Activated T-cell treated with anti-CD3 and anti-CD28 coated beads, Interleukin-2, amount 50 U/mL, for 48 hours (primary cell): ENCODE results near the gene MLIP.
"Not testable (repeated sequence)": the region's sequence is repeated elsewhere in the genome, so short reads cannot be mapped to it uniquely, and the experiment has no call there.

ENCODE experiments used
- DNase-seq, 2 experiments: peaks; one replicate each; pipeline ENCODE4 v3.0.0-alpha.2; 2020

The MLIP gene, protein sequence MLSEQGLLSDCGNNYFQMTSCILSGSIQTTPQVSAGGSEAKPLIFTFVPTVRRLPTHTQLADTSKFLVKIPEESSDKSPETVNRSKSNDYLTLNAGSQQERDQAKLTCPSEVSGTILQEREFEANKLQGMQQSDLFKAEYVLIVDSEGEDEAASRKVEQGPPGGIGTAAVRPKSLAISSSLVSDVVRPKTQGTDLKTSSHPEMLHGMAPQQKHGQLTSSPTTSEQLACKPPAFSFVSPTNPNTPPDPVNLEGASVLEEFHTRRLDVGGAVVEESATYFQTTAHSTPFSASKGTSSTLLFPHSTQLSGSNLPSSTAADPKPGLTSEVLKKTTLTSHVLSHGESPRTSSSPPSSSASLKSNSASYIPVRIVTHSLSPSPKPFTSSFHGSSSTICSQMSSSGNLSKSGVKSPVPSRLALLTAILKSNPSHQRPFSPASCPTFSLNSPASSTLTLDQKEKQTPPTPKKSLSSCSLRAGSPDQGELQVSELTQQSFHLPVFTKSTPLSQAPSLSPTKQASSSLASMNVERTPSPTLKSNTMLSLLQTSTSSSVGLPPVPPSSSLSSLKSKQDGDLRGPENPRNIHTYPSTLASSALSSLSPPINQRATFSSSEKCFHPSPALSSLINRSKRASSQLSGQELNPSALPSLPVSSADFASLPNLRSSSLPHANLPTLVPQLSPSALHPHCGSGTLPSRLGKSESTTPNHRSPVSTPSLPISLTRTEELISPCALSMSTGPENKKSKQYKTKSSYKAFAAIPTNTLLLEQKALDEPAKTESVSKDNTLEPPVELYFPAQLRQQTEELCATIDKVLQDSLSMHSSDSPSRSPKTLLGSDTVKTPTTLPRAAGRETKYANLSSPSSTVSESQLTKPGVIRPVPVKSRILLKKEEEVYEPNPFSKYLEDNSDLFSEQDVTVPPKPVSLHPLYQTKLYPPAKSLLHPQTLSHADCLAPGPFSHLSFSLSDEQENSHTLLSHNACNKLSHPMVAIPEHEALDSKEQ

GRCh38 chr6:54111341-54112045, at the start of gene MLIP:
Gene MLIP (plus strand): TSS chr6:54111443. CDS start chr6:54111480, 37 bp downstream.
- DNase-seq, result no peak

DNA sequence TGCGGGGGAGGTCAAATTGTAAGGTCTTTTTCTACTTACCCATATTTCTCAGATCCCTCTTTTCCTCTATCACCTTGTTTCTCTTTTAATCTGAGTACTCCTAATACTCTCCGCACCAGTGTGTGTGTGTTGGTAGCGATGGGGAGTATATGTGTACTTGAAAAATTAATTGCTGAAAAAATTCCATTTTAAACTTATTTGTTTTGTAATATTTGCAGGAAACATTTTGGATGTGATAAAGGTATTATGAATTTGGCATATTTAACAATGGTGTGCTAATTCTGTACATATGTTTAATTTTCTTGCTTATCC, 48.1 kb upstream of the MLIP start:
- DNase-seq, result no peak

- DNase-seq, result no peak
Measured at GRCh38 chr6:54068694-54069093, 42.5 kb upstream of the MLIP start.

- no peak for DNase-seq
Measured at GRCh38 chr6:54070025-54070424, 41.2 kb upstream of the MLIP start.

DNA sequence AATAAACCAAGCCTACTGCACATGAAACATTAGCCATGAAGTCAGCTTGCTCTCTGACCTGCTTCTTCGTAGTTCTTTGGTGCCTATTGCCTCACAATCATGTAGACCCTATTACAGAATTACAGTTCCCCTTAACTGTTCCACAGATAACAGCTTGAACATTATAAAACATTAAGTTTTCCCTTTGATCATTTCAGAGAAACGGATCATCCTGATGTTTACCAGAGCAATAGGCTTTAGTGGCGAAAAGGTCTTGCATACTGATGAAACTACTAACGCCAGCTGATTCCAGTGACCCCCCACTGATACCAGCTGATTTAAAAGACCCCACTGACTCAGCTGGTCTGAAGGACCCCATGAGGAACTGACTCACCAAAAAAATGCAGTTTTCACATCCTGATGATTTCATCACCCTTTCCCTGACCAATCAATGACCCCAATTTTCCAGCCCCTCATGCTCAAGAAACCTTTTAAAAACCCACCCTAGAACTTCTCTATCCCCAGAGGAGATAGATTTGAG, 39.4 kb upstream of the MLIP start:
- no peak for DNase-seq

DNA sequence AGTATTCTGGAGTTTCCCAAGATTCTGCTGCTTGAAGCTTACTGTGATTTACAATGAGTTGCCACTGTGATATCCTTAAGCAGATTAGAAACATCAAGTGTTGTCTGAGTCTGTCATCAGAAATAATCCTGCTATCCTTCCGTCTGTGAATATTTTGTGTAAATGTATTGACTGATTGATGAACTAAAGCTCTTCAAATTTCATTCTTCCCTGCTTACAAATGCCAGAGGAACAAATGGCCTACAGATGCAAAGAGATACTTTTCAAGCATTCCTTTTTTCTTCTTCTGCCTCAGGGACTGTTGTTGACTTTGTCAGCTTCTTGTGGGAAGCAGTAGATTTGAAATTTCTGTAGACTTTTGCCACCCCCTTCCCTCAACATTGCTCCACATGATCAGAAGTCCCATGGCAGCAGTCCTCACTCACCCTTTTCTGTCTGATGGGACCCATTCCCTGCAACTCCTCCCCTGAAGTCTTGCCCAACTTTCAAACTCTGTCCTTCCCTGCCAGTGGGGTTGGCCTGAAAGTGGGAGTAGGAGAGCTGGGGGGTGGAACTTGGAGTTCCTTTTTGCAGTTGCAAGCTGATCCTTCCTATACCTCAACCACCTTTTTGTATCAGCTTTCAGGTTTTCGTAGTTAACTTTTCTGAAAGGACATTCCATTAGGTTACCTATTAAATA, 38.5 kb upstream of the MLIP start:
- DNase-seq, result no peak

DNA sequence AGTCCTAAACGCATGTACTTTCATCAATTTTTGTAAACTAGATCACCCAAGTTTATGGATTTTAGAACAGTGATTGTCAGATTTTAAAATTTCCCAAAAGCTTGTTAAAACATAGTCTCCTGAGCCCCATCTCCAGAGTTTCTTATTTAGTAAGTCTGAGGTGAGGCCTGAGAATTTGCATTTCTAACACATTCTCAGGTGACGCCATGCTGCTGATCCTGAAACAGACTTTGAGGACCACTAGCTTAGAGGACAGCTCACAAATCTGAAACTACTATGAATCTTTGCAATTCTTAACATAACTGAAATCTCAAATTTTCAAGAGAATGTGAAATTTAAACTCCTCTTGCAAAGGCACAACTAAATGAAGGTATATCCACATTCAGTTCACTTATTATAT, 37.8 kb upstream of the MLIP start:
- no peak for DNase-seq

- DNase-seq, result no peak
Measured at GRCh38 chr6:54074109-54074508, 37.1 kb upstream of the MLIP start.

DNA sequence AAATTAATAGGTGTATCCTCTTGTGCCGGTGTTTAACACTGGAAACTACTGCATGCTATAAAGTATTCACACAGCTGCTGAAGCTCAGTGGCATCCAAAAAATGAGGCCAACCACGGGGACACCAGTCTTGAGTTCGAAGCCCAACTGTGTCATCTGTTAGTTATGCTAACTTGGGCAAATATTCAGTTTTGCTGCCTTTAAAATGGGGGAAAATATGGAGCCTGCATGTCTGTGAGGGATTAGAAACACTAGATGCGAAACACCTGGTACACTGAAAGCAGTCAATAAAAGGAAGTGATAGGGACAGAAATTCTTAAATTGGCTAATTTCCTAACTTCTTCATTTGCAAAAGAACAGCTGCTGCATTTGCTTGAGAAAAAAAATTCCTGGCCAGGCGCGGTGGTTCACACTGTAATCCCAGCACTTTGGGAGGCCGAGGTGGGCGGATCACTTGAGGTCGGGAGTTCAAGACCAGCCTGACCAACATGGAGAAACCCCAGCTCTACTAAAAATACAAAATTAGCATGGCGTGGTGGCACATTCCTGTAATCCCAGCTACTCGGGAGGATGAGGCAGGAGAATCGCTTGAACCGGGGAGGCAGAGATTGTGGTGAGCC, 36.6 kb upstream of the MLIP start:
- DNase-seq, result no peak

DNA sequence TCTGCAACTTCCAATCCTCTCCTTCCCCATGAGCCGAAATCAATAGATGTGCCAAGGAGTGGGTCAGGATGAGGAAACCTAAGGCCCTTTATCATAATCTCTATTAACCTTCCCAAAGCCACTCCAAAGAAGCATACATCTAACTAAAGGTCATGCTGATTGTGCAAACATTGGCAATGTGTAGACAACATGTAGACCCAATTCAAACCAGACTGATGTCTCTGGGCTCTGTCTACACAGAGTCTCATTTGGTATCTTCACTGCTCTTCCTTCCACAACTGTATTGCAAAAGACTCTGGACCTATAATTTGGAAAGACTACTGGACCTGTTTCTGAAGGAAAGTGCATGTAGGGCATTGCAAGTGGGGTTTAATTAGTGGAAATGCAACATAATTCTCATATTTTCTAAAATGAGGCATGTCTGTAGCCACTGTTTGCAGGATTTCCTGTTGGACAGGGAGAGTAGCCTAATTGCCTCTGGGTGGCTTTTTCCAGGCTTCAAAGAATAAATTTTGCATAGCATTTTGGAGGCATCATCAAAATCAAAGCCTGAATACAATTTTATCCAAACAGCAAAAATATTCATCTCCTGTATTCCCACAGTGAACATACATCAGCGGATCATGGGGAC, 35.0 kb upstream of the MLIP start:
- DNase-seq, result no peak

- DNase-seq, result not testable (repeated sequence)
Measured at GRCh38 chr6:54081499-54081898, 29.7 kb upstream of the MLIP start.

DNA sequence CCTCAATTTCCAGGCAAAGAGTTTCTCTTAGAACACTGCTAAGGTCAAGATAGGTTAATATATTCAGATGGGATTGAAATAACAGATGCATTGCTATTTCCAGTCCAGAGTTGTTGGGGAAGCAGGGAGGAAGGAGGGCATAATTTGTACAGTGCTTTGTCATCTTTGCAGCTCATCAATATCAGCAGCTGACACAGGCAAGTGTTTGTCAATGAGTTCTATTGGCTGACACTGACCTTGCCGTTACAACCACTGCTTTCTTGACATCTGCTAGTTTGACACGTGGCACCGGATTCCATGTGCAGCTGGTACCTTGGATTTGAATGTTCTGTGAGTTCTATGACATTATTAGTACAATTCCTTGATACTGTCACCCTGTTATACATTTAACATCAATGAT, 28.0 kb upstream of the MLIP start:
- no peak for DNase-seq

- DNase-seq, result no peak
Measured at GRCh38 chr6:54084231-54084630, 27.0 kb upstream of the MLIP start.

- DNase-seq, result no peak
Measured at GRCh38 chr6:54085047-54085446, 26.2 kb upstream of the MLIP start.

- no peak for DNase-seq
Measured at GRCh38 chr6:54085541-54085940, 25.7 kb upstream of the MLIP start.

DNA sequence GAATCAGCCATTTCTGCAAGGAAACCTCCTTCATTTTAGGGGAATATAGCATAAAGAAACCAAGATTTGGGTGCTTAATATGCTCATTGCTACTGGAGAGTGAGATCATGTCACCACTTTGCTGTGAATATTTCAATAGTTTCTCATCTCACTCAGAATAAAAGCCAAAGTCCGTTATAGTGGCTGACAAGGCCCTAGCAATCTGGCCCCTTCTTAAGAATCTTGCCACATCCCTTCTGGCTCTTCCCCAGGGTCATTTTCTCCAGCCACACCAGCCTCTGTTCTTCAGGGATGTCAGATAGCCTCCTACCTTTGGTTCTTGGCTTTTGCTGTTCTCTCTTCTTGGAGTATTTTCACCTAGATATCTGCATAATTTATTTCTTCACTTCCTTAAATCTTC, 24.8 kb upstream of the MLIP start:
- DNase-seq, result no peak

- DNase-seq, result no peak
Measured at GRCh38 chr6:54087721-54088120, 23.5 kb upstream of the MLIP start.

- DNase-seq, result no peak
Measured at GRCh38 chr6:54093326-54093948, 17.8 kb upstream of the MLIP start.

DNA sequence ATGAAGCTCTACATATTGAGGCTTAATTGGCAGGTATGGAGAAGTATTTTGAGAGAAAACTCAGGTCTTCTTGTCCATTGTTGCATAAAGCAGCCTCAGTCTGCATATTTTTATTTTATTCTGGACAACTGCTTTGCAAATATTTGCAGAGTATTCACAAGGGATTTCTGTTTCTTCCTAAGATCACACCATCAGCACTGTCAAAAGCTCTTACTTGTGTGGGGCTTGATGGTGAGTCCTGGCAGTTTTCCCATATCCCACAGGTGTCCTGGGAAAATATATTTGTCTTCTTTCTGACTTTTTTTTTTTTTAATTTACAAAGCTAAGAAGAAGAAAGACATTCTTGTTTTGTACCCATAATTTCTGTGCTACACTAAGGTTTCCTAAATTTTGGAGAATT, 16.9 kb upstream of the MLIP start:
- no peak for DNase-seq

- no peak for DNase-seq
Measured at GRCh38 chr6:54094786-54095185, 16.5 kb upstream of the MLIP start.

GRCh38 chr6:54095723-54096122, 15.5 kb upstream of the MLIP start:
- no peak for DNase-seq
